OCI-LY7 (cell line): ENCODE results near the gene NAXE.

Source experiments
- CTCF ChIP-seq: fragments of 200-600 bp; sonication (generic); conservative IDR thresholded peaks from 2 replicates; pipeline ENCODE4 v1.5.1; 2014; ENCODE audit warnings: mild to moderate bottlenecking, antibody characterized with exemption, low read length, moderate library complexity, mixed read lengths
- EZH2phosphoT487 ChIP-seq: fragments of 200-600 bp; sonication (generic); IDR thresholded peaks from 2 replicates; pipeline ENCODE4 v1.6.1; 2018; ENCODE audit warnings: low read depth, borderline replicate concordance, mild to moderate bottlenecking, mixed run types, antibody characterized with exemption, low read length, moderate library complexity, mixed read lengths

DNA sequence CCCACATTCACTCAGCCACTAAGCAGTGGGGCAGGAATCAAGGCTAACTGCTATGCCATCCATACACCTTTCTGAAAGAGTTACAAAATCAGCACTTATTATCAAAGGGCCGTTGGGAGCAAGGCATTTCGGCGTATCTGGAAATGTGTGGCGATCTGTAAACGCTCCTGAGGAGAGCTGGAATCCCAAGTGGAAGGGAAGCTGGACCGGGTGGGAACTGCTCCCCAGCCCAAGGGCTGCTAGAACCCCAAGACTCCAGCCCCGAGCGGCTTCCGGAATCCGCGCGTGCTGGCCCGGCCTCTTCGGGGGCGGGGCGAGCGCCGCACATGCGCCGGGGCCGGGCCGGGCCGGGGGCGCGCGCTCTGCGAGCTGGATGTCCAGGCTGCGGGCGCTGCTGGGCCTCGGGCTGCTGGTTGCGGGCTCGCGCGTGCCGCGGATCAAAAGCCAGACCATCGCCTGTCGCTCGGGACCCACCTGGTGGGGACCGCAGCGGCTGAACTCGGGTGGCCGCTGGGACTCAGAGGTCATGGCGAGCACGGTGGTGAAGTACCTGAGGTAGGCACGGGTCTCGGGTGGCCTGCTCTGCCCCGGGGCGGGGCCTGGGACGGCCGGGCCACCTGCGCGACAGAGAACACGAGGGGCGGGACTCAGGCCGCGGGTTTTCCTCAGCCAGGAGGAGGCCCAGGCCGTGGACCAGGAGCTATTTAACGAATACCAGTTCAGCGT is at the start of gene NAXE:
- TF ChIP-seq CTCF (0 out of 2 replicates have a peak, but pooled peaks have one; percentile 26), EZH2phosphoT487 (no peak)
